Measurements from ENCODE around the gene RIMKLA.

The RIMKLA gene

DNA sequence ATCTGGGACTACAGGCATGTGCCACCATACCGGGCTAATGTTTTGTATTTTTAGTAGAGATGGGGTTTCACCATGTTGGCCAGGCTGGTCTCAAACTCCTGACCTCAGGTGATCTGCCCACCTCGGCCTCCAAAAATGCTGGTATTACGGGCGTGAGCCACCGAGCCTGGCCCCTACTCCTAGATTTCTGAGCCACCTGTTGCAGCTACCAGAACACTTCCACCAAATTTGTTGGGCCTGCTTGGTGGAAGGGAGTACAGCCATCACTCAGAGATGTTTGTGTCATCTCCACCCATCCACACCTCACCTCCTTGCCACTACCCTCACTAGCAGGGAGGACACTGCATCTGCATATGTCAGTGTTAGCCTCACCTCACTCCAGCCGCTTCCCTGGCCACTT is 5.5 kb downstream of the RIMKLA start:
- no peaks in the 10 kb centered on the region for H3K9me3 ChIP-seq (ENCODE audit: control insufficient read depth, insufficient read depth, low read length)
- H3K27me3 ChIP-seq (ENCODE audit: control insufficient read depth, low read length), result peaks cover 24% of the 10 kb centered on the region
- H3F3A ChIP-seq (ENCODE audit: control insufficient read depth, insufficient read depth), result no peaks in the 10 kb centered on the region
- H3K4me1 ChIP-seq (ENCODE audit: control insufficient read depth, low read length), result peaks cover 6% of the 10 kb centered on the region
- TF ChIP-seq, protein P1, sequence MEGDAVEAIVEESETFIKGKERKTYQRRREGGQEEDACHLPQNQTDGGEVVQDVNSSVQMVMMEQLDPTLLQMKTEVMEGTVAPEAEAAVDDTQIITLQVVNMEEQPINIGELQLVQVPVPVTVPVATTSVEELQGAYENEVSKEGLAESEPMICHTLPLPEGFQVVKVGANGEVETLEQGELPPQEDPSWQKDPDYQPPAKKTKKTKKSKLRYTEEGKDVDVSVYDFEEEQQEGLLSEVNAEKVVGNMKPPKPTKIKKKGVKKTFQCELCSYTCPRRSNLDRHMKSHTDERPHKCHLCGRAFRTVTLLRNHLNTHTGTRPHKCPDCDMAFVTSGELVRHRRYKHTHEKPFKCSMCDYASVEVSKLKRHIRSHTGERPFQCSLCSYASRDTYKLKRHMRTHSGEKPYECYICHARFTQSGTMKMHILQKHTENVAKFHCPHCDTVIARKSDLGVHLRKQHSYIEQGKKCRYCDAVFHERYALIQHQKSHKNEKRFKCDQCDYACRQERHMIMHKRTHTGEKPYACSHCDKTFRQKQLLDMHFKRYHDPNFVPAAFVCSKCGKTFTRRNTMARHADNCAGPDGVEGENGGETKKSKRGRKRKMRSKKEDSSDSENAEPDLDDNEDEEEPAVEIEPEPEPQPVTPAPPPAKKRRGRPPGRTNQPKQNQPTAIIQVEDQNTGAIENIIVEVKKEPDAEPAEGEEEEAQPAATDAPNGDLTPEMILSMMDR (IDR thresholded peaks at IDR 0.05; ENCODE audit: low read depth, low read length, poor library complexity, severe bottlenecking), result no peak
- TF ChIP-seq EZH2phosphoT487 (IDR thresholded peaks at IDR 0.05; ENCODE audit: borderline replicate concordance, low read length), result no peak
- H3K79me2 ChIP-seq (ENCODE audit: control insufficient read depth, low read length), result no peaks in the 10 kb centered on the region
- no peak overlapping the region for H3K27ac ChIP-seq (ENCODE audit: low read depth, low read length)
- H3K4me3 ChIP-seq (ENCODE audit: low read length), result no peak overlapping the region
- H3K9me2 ChIP-seq (replicated peaks; ENCODE audit: control insufficient read depth, low read length), result no peaks in the 10 kb centered on the region
- H3K36me3 ChIP-seq (ENCODE audit: control insufficient read depth, low read length), result no peaks in the 10 kb centered on the region
- H4K20me1 ChIP-seq (ENCODE audit: control insufficient read depth, insufficient read depth, low read depth, low read length), result no peaks in the 10 kb centered on the region
- no peak overlapping the region for H3K4me2 ChIP-seq (ENCODE audit: low read length)

DNA sequence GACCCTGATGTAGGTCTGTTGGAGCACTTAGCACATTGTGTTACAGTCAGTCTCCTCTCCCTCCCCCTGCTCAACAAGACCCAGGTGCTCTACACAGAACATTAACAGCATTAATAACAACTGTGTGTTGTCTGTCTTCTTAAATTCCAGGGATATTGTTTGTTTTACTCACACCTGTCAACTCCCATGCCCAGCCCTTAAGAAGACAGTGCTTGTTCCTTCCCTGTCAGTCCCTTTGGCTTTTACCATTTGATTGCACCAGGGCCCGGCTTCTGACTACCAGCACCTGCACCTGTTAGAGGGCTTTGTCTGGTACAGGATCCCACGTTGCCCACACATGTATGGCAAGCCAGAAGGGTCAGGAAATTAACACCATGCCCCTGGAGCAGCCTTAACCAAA is 11.7 kb downstream of the RIMKLA start:
- Histone ChIP-seq H3K79me2 (ENCODE audit: control insufficient read depth, low read length) (no peaks in the 10 kb centered on the region), H3K4me2 (ENCODE audit: low read length) (no peak overlapping the region), H3K9me2 (replicated peaks; ENCODE audit: control insufficient read depth, low read length) (no peaks in the 10 kb centered on the region), H3K4me1 (ENCODE audit: control insufficient read depth, low read length) (no peaks in the 10 kb centered on the region), H3K4me3 (ENCODE audit: low read length) (no peak overlapping the region), H3K27me3 (ENCODE audit: control insufficient read depth, low read length) (peaks cover 11% of the 10 kb centered on the region; the same call in 1 of the 2 replicates), H3F3A (ENCODE audit: control insufficient read depth, insufficient read depth) (no peaks in the 10 kb centered on the region), H3K9me3 (ENCODE audit: control insufficient read depth, insufficient read depth, low read length) (no peaks in the 10 kb centered on the region), H3K27ac (ENCODE audit: low read depth, low read length) (no peak overlapping the region), H3K36me3 (ENCODE audit: control insufficient read depth, low read length) (no peaks in the 10 kb centered on the region), H4K20me1 (ENCODE audit: control insufficient read depth, insufficient read depth, low read depth, low read length) (no peaks in the 10 kb centered on the region)
- TF ChIP-seq, protein P1 (IDR thresholded peaks at IDR 0.05; ENCODE audit: low read depth, low read length, poor library complexity, severe bottlenecking), result no peak
- TF ChIP-seq EZH2phosphoT487 (IDR thresholded peaks at IDR 0.05; ENCODE audit: borderline replicate concordance, low read length), result no peak

DNA sequence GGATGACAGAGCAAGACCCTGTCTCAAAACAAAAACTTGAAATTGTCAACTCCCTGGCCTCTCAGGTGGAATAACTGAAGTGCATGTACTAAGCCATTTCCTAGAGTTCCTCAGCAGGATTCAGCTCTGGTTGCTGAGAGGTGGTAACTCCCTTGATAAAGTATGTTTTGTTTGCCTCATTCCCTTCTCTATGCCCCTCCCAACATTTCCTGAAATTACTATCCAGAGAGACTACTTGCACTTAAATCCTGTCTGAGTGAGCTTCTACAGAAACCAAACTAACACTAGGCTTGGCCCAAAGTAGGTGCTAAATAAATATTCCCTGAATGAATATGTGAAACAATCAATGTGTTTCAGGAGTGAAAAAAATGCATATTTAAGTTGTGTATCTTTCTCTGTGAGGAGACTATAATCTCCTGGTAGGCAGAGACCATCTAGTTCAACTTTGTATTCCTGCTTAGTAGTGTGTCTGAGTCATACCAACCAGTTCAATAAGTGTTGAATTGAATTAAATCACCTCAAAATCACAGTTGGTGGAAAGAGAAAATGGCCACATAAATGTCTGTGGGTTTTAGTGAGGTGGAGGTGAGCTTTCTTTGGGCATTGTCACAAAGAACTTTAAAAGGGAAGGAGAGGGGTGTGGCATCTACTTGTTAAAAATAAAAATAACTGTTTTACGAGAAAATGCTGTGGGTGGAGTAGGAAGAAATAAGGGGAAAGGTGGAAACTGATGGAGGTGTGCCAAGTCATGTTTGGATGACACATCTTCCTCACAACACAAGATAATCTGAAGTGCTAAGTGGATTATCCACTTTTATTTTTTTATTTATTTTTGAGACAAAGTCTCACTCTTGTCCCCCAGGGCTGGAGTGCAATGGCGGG is 12.6 kb downstream of the RIMKLA start:
- Histone ChIP-seq H3K79me2 (ENCODE audit: control insufficient read depth, low read length) (no peaks in the 10 kb centered on the region), H3K4me2 (ENCODE audit: low read length) (no peak overlapping the region), H3K4me1 (ENCODE audit: control insufficient read depth, low read length) (no peaks in the 10 kb centered on the region), H3K9me2 (replicated peaks; ENCODE audit: control insufficient read depth, low read length) (no peaks in the 10 kb centered on the region), H4K20me1 (ENCODE audit: control insufficient read depth, insufficient read depth, low read depth, low read length) (no peaks in the 10 kb centered on the region), H3K9me3 (ENCODE audit: control insufficient read depth, insufficient read depth, low read length) (no peaks in the 10 kb centered on the region), H3K27ac (ENCODE audit: low read depth, low read length) (no peak overlapping the region), H3K27me3 (ENCODE audit: control insufficient read depth, low read length) (peaks cover 14% of the 10 kb centered on the region; the same call in 1 of the 2 replicates), H3F3A (ENCODE audit: control insufficient read depth, insufficient read depth) (no peaks in the 10 kb centered on the region), H3K4me3 (ENCODE audit: low read length) (no peak overlapping the region), H3K36me3 (ENCODE audit: control insufficient read depth, low read length) (no peaks in the 10 kb centered on the region)
- TF ChIP-seq EZH2phosphoT487 (IDR thresholded peaks at IDR 0.05; ENCODE audit: borderline replicate concordance, low read length), result no peak
- TF ChIP-seq, protein P1 (IDR thresholded peaks at IDR 0.05; ENCODE audit: low read depth, low read length, poor library complexity, severe bottlenecking), result no peak
